ENCODE measurements around the gene TRIM67. TPM values are rescaled to one million over a fixed set of nuclear protein-coding genes. Genes with fewer than 3 reads are reported as not detected.
"Not testable (repeated sequence)": the region's sequence is repeated elsewhere in the genome, so short reads cannot be mapped to it uniquely, and the experiment has no call there.

TRIM67 gene
- total RNA-seq, 2 donors from 2014 or later, result not detected

DNA sequence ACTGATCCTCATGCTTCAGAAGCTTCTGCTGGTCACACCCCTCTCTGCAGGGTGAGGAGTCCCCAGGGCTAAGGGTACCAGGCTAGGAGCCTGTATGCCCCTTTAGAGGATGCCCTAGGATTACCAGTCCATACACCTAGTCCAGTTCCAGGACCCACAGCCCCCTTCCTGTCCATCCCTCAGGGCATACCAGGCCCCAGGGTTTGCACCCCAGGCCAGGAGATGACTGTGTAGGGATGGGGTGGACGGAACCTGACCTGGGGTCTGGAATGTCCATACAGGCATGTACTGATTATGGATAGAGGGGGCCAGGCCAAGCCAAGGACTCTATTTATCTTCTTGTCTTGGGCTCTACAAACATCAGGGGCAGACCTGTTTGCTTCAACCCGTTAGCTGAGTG is 34.9 kb downstream of the TRIM67 start:
- Mint-ChIP-seq H3K4me3 (no peak overlapping the region), H3K4me1 (peaks cover 3% of the 10 kb centered on the region), H3K36me3 (ENCODE audit: low read depth) (no peaks in the 10 kb centered on the region), H3K27me3 (peaks cover 5% of the 10 kb centered on the region), H3K9me3 (no peaks in the 10 kb centered on the region), H3K27ac (no peak overlapping the region)
- no peak for ATAC-seq (replicated peaks)

DNA sequence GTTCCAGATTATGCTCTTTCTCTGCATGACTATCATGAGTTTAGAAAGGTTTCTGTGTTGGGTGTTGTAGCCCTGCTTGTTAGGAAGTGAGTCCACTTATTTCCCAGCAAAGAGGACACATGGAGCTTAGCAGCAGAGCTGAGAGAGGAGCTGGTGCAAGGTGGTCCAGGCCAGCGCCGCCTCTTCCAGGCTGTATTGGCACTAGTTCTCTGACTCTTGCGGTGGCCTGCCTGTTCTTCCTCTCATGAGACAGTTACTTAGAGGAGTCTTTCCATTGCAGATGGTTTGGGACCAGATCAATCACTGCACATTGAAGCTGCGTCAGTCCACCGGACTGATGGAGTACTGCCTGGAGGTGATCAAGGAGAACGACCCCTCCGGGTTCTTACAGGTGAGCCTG is 38.0 kb downstream of the TRIM67 start:
- Mint-ChIP-seq H3K4me1 (peaks cover 6% of the 10 kb centered on the region), H3K9me3 (no peaks in the 10 kb centered on the region), H3K4me3 (no peak overlapping the region), H3K27ac (no peak overlapping the region), H3K36me3 (ENCODE audit: low read depth) (no peaks in the 10 kb centered on the region), H3K27me3 (peaks cover 5% of the 10 kb centered on the region)
- ATAC-seq (replicated peaks), result no peak

GRCh38 chr1:231200388-231201031 is 38.7 kb downstream of the TRIM67 start:
- Mint-ChIP-seq H3K4me3 (no peak overlapping the region), H3K27ac (no peak overlapping the region)
- ATAC-seq (replicated peaks), result no peak

DNA sequence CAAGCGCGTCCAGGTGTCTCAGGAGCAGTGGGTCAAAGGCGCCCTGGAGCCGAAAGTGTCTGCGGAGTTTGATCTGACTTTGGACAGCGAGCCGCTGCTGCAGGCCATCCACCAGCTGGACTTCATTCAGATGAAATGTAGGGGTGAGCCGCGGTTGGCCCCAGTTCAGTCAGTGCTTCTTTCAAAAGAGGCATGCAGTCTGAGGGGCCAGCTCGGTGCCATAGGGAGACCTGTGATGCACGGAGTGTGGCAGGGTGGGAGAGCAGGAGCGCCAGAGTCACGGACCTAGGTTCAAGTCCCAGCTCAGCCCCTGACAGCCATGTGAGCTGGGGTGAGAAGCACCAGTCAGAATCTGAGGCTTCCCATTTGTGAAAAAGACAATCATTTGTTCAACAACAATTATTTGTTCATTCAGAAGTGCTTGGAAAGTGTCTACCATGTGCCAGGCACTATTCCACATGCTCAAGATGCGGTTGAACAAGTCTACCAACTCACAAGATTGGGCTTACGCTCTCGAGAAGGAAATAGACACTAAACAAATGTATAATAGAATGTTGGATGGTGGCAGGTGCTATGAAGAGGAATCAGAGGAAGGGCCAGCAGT is 39.6 kb downstream of the TRIM67 start:
- H3K4me1 Mint-ChIP-seq, result peaks cover 6% of the 10 kb centered on the region
- ATAC-seq (replicated peaks), result no peak
- no peaks in the 10 kb centered on the region for H3K36me3 Mint-ChIP-seq (ENCODE audit: low read depth)
- H3K9me3 Mint-ChIP-seq, result no peaks in the 10 kb centered on the region
- H3K4me3 Mint-ChIP-seq, result no peak overlapping the region
- no peak overlapping the region for H3K27ac Mint-ChIP-seq
- H3K27me3 Mint-ChIP-seq, result no peaks in the 10 kb centered on the region

More at GRCh38 chr1:231200388-231201031, 38.7 kb downstream of the TRIM67 start:
- H3K27me3 Mint-ChIP-seq, result peaks cover 5% of the 10 kb centered on the region
- H3K9me3 Mint-ChIP-seq, result no peaks in the 10 kb centered on the region
- no peaks in the 10 kb centered on the region for H3K36me3 Mint-ChIP-seq (ENCODE audit: low read depth)
- peaks cover 6% of the 10 kb centered on the region for H3K4me1 Mint-ChIP-seq

- H3K9me3 Mint-ChIP-seq, result no peaks in the 10 kb centered on the region
- no peaks in the 10 kb centered on the region for H3K36me3 Mint-ChIP-seq (ENCODE audit: low read depth)
- H3K27me3 Mint-ChIP-seq, result no peaks in the 10 kb centered on the region
- no peak for ATAC-seq (replicated peaks)
- no peak overlapping the region for H3K4me3 Mint-ChIP-seq
- H3K4me1 Mint-ChIP-seq, result peaks cover 6% of the 10 kb centered on the region
- no peak overlapping the region for H3K27ac Mint-ChIP-seq
Observed at GRCh38 chr1:231201979-231202633, 40.2 kb downstream of the TRIM67 start.

DNA sequence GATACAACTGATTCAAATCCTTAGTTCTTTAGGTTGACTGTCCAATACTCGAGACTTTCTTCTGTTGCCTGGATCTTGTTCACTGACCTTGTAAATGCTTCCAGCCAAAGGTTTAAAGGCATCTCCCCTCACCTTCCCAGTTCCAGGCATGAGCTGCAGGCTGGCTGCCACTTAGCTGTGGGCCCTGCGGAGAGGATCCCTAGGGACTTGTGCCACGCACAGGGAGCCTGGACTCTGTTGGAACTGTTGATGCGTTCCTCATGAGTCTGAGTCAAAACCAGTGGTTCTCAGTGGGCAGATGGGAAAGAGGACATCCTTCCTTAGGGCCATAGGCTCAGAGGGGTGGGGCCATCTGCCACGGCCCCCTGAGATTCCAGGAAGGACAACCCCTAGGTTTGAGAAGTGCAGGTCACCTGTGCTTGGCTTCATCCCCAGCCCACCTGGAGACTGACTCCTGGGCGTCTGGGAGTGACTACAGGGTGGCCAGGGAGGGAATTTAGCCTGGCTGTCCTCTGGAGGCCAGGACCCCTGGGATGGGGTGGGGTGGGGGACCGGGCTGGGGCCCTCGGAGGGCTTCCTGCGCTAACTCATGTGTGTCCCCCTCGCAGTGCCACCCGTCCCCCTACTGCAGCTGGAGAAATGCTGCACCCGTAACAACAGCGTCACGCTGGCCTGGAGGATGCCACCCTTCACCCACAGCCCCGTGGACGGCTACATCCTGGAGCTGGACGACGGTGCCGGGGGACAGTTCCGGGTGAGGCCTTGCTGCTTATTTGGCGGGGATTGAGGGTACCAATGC is 41.6 kb downstream of the TRIM67 start:
- Mint-ChIP-seq H3K9me3 (no peaks in the 10 kb centered on the region), H3K27ac (no peak overlapping the region), H3K27me3 (no peaks in the 10 kb centered on the region), H3K36me3 (ENCODE audit: low read depth) (no peaks in the 10 kb centered on the region), H3K4me1 (peaks cover 6% of the 10 kb centered on the region), H3K4me3 (no peak overlapping the region)
- no peak for ATAC-seq (replicated peaks)

- peaks cover 2% of the 10 kb centered on the region for H3K4me1 Mint-ChIP-seq
Observed at GRCh38 chr1:231206856-231207255, 45.0 kb downstream of the TRIM67 start.

GRCh38 chr1:231207437-231207836 is 45.6 kb downstream of the TRIM67 start:
- no peaks in the 10 kb centered on the region for H3K4me1 Mint-ChIP-seq
- ATAC-seq (replicated peaks), result no peak
- no peaks in the 10 kb centered on the region for H3K27me3 Mint-ChIP-seq
- no peak overlapping the region for H3K27ac Mint-ChIP-seq
- no peaks in the 10 kb centered on the region for H3K36me3 Mint-ChIP-seq (ENCODE audit: low read depth)
- H3K4me3 Mint-ChIP-seq, result no peak overlapping the region
- no peaks in the 10 kb centered on the region for H3K9me3 Mint-ChIP-seq

More at GRCh38 chr1:231206856-231207255, 45.0 kb downstream of the TRIM67 start:
- no peak overlapping the region for H3K27ac Mint-ChIP-seq
- H3K36me3 Mint-ChIP-seq (ENCODE audit: low read depth), result no peaks in the 10 kb centered on the region
- ATAC-seq (replicated peaks), result no peak
- no peaks in the 10 kb centered on the region for H3K27me3 Mint-ChIP-seq
- no peaks in the 10 kb centered on the region for H3K9me3 Mint-ChIP-seq
- H3K4me3 Mint-ChIP-seq, result no peak overlapping the region

GRCh38 chr1:231208980-231209379 is 47.1 kb downstream of the TRIM67 start:
- H3K4me1 Mint-ChIP-seq, result no peaks in the 10 kb centered on the region
- H3K4me3 Mint-ChIP-seq, result no peak overlapping the region
- H3K27ac Mint-ChIP-seq, result no peak overlapping the region
- H3K27me3 Mint-ChIP-seq, result no peaks in the 10 kb centered on the region
- ATAC-seq (replicated peaks), result no peak
- no peaks in the 10 kb centered on the region for H3K9me3 Mint-ChIP-seq
- H3K36me3 Mint-ChIP-seq (ENCODE audit: low read depth), result no peaks in the 10 kb centered on the region

- no peak for ATAC-seq (replicated peaks)
- no peak overlapping the region for H3K4me3 Mint-ChIP-seq
- H3K9me3 Mint-ChIP-seq, result no peaks in the 10 kb centered on the region
- H3K27ac Mint-ChIP-seq, result no peak overlapping the region
- H3K4me1 Mint-ChIP-seq, result no peaks in the 10 kb centered on the region
- no peaks in the 10 kb centered on the region for H3K36me3 Mint-ChIP-seq (ENCODE audit: low read depth)
- no peaks in the 10 kb centered on the region for H3K27me3 Mint-ChIP-seq
Observed at GRCh38 chr1:231209531-231209930, 47.7 kb downstream of the TRIM67 start.

DNA sequence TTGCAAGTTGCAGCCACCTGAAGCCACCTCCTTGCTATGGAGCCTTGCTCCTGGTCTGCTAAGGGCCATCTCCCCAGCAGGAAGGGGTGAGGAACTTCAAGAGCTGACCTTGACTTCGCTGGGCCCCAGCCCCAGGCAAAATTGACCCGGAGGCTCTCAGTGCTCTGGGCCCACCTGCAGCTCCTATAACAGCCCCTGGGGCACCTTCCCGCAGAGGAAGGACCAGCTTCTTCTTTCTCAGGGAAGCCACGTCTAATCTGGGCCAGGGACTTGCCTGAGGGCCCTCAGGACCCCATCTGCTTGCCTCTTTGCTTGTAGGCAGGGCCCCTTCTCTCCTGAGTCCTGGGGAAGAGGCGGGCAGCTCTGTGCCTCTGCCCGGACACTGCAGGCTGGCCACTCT is 48.3 kb downstream of the TRIM67 start:
- Mint-ChIP-seq H3K27ac (no peak overlapping the region), H3K27me3 (no peaks in the 10 kb centered on the region), H3K36me3 (ENCODE audit: low read depth) (no peaks in the 10 kb centered on the region), H3K4me3 (no peak overlapping the region), H3K4me1 (no peaks in the 10 kb centered on the region), H3K9me3 (no peaks in the 10 kb centered on the region)
- no peak for ATAC-seq (replicated peaks)

DNA sequence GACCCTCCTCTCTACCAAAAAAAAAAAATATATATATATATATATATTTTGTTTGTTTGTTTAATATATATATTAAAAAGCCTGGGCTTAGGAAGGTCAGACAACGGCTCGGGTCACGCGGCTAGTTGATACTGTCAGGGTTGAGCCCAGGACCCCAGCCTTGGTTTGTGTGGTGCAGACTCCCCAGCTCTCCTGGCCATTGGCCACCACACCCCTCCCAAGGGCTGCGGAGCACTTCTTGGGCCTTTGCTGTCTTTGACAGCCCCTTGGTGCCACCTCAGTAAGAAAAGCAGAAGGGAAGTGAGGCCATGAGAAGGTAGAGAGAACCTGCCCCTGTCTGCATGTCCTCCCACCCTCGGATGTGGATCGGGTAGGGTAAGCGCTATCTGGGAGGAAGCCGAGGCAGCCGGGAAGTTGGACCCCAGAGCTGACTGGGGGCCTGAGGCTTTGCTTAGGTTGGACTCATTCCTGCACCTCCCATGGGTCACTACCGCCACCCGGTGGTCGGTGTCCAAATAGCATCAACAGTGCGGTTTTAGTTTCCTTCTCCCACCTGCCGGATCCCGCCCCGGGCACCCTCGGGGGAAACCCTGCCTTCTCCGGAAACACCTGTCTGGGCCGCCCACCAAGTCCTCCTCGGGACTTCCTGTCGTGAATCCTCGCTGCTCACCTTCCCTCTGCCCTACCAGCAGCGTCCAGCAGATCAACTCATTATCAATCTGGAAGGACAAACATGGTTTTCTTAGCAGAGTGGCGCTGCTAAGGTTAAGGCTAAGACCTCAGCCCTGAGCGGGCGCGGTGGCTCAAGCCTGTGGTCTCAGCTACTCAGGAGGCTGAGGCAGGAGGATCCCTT is 49.4 kb downstream of the TRIM67 start:
- Mint-ChIP-seq H3K4me3 (peak overlapping the region; percentile 85), H3K9me3 (no peaks in the 10 kb centered on the region), H3K4me1 (no peaks in the 10 kb centered on the region), H3K27ac (peak overlapping the region; percentile 86), H3K36me3 (ENCODE audit: low read depth) (no peaks in the 10 kb centered on the region), H3K27me3 (no peaks in the 10 kb centered on the region)
- ATAC-seq (replicated peaks), result peak; percentile 93

DNA sequence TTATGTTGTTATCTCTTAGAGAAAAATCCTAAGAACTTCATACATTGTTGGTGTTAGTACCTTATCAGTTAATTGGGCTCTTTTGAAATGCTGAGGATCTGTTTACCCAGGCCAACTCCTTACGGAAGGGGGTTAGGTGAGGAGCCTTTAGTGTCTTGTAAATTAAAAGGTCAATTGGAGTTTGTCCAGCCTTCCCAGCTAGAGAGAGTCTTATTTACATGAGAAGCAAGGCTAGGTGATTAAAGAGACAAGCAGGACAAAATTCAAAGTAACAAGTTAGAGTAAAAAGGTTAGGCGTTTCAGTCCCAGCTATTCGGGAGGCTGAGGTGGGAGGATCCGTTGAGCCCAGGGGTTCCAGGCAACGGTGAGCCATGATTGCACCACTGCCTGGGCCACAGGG is 50.4 kb downstream of the TRIM67 start:
- ATAC-seq (replicated peaks); H3K9me3 Mint-ChIP-seq; H3K36me3 Mint-ChIP-seq (ENCODE audit: low read depth); H3K4me1 Mint-ChIP-seq; H3K27me3 Mint-ChIP-seq: not testable (repeated sequence)
- Mint-ChIP-seq H3K4me3 (peak overlapping the region; percentile 85), H3K27ac (peak overlapping the region; percentile 86)
